ENCODE measurements around the gene CHST14.

CHST14 gene

DNA sequence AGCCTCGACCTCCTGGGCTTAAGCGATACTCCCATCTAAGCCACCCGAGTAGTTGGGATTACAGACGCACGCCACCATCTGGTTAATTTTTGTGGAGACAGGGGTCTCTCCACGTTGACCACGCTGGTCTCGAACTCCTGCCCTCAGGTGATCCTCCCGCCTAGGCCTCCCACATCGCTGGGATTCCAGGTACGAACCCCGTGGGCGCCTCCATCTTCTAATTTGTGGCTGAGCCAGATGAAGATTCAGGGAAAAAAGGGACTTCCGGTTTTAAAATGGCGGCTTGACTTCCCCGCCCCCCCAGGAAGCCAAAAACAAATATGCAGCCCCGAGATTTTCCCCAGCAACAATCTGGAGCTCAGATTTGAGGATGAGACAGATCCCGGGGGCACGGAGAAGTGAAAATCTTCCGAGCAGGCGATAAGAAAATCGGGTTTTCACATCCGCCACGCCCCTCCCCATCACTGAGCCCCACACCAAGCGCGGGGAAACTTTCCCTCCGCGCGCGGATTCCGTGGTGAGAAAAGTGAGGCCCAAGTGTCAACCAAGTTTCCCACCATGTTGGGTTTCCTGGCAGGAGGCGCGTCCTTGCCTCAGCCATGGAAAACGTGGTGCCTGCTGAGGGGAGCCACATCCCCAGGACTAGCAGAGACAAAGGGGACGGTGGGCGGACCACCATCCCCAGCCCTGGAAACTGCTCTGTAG, 15.4 kb downstream of the CHST14 start:
- Histone ChIP-seq H3K36me3 (no peaks in the 10 kb centered on the region), H3K4me1 (ENCODE audit: control insufficient read depth in 1 of 2, insufficient read depth in 1 of 2, low read depth in 1 of 2, low read length in 1 of 2) (no peaks in the 10 kb centered on the region), H3K4me3 (ENCODE audit: low read depth in 1 of 2, low read length in 1 of 2) (no peak overlapping the region), H3K27ac (no peak overlapping the region), H3K27me3 (no peaks in the 10 kb centered on the region), H3K9me3 (no peaks in the 10 kb centered on the region)
- TF ChIP-seq, protein P1, sequence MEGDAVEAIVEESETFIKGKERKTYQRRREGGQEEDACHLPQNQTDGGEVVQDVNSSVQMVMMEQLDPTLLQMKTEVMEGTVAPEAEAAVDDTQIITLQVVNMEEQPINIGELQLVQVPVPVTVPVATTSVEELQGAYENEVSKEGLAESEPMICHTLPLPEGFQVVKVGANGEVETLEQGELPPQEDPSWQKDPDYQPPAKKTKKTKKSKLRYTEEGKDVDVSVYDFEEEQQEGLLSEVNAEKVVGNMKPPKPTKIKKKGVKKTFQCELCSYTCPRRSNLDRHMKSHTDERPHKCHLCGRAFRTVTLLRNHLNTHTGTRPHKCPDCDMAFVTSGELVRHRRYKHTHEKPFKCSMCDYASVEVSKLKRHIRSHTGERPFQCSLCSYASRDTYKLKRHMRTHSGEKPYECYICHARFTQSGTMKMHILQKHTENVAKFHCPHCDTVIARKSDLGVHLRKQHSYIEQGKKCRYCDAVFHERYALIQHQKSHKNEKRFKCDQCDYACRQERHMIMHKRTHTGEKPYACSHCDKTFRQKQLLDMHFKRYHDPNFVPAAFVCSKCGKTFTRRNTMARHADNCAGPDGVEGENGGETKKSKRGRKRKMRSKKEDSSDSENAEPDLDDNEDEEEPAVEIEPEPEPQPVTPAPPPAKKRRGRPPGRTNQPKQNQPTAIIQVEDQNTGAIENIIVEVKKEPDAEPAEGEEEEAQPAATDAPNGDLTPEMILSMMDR (IDR thresholded peaks at IDR 0.05): no peak

DNA sequence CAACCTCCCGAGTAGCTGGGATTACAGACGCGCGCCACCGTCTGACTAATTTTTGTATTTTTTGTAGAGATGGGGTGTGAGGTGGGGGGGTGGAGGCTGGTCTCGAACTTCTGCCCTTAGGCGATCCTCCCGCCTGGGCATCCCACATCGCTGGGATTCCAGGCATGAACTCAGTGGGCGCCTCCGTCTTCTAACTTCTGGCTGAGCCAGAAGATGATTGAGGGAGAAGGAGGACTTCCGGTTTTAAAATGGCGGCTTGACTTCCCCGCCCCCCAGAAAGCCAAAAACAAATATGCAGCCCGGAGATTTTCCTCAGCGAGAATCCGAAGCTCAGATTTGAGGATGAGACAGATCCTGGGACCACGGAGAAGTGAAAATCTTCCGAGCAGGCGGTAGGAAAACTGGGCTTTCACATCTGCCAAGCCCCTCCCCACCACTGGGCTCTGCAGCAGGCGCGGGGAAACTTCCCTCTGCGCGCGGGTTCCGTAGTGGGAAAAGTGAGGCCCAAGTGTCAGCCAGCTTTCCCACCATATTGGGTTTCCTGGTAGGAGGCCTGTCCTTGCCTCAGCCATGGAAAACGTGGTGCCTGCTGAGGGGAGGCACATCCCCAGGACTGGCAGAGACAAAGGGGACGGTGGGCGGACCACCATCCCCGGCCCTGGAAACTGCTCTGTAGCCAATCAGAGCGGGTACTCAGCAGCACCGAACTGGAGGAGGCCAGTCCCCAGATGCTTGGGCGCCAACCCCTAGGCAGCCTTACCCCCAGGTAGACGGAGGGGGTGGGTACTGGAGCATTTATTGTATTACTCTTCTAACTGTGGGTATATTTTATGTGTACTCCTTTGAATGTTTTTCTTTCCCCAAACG, 17.3 kb downstream of the CHST14 start:
- Histone ChIP-seq H3K27me3 (no peaks in the 10 kb centered on the region), H3K4me1 (ENCODE audit: control insufficient read depth in 1 of 2, insufficient read depth in 1 of 2, low read depth in 1 of 2, low read length in 1 of 2) (no peaks in the 10 kb centered on the region), H3K36me3 (no peaks in the 10 kb centered on the region), H3K4me3 (ENCODE audit: low read depth in 1 of 2, low read length in 1 of 2) (no peak overlapping the region), H3K9me3 (no peaks in the 10 kb centered on the region), H3K27ac (no peak overlapping the region)
- TF ChIP-seq, protein P1 (IDR thresholded peaks at IDR 0.05): no peak

DNA sequence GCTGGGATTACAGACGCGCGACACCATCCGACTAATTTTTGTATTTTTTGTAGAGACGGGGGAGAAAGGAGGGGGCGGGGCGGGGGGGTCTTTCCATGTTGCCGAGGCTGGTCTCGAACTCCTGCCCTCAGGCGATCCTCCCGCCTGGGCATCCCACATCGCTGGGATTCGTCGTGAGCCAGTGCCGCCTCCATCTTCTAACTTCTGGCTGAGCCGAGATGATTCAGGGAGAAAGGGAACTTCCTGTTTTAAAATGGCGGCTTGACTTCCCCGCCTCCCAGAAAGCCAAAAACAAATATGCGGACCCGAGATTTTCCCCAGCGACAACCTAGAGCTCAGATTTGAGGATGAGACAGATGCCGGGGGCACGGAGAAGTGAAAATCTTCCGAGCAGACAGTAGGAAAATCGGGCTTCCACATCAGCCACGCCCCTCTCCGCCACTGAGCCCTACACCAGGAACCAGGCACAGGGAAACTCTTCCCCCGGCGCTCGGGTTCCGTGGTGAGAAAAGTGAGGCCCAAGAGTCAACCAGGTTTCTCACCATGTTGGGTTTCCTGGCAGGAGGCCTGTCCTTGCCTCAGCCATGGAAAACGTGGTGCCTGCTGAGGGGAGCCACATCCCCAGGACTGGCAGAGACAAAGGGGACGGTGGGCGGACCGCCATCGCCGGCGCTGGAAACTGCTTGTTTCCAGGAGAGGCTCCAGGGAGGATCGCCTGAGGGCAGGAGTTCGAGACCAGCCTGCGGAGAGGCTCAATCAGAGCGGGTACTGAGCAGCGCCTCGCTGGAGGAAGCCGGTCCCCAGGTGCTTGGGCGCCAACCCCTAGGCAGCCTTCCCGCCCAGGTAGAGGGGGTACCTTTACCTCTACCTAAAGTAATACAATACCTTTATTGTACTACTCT, 18.7 kb downstream of the CHST14 start:
- no peak overlapping the region for H3K27ac ChIP-seq
- peaks cover 10% of the 10 kb centered on the region for H3K27me3 ChIP-seq
- TF ChIP-seq, protein P1 (IDR thresholded peaks at IDR 0.05): no peak
- H3K36me3 ChIP-seq: no peaks in the 10 kb centered on the region
- H3K4me3 ChIP-seq (ENCODE audit: low read depth in 1 of 2, low read length in 1 of 2): no peak overlapping the region
- H3K4me1 ChIP-seq (ENCODE audit: control insufficient read depth in 1 of 2, insufficient read depth in 1 of 2, low read depth in 1 of 2, low read length in 1 of 2): no peaks in the 10 kb centered on the region
- no peaks in the 10 kb centered on the region for H3K9me3 ChIP-seq

DNA sequence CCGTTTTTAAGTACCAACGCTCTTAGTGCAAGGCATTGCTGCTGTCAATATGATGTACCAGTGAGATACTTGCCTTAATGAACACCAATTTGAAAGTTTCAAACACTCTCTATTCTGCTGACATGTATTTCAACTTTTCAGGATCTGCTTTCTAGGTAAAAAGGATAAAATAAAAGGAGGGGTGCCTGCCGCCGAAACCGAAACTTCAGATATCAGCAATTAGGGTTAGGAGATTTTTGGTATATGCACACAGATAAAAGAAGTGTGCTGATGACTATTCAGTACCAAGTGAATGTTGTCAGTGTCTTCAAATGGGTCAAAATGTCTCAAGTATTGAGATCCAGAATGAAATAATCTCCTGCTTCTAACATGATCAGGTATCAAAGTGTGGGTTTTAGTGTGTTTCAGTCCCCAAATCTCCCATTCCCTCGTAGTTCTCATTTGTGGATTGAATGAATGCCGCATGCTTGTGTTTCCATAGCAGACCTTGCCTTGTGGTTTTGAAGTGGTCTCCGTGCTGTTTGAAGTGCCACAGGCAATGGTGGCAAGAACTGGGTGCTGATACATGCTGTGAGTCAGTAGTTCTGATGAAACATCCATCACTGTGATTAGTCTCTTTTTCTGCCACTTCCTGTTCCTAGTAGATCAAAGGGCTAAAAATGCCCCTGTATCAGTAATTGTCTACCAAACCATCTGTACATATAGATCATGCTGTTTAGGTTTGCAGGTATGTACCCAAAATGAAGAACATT, 22.5 kb downstream of the CHST14 start:
- H3K4me3 ChIP-seq (ENCODE audit: low read depth in 1 of 2, low read length in 1 of 2): no peak overlapping the region
- no peaks in the 10 kb centered on the region for H3K36me3 ChIP-seq
- TF ChIP-seq, protein P1 (IDR thresholded peaks at IDR 0.05): no peak
- no peak overlapping the region for H3K27ac ChIP-seq
- H3K27me3 ChIP-seq: peaks cover 17% of the 10 kb centered on the region
- no peaks in the 10 kb centered on the region for H3K9me3 ChIP-seq
- no peaks in the 10 kb centered on the region for H3K4me1 ChIP-seq (ENCODE audit: control insufficient read depth in 1 of 2, insufficient read depth in 1 of 2, low read depth in 1 of 2, low read length in 1 of 2)

DNA sequence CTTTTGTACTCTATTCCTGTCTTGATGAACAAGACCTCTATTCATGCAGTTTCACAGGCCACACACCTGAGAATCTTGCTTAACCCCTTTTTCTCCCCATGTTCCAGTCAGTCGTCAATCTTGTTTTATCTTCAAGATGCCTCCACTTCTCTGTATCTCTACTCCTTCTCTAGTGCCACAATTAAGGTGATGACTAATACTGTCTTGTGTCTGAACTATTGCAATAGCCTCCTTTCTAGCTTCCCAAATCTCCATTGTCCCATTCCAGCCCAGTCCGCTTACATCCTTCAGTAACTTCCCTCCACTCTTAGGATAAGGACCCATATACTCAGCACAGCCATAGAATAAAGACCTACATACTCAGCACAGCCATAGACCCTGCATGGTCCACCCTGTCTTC, 24.7 kb downstream of the CHST14 start:
- TF ChIP-seq, protein P1 (IDR thresholded peaks at IDR 0.05): no peak

More for the DNA sequence above, 24.7 kb downstream of the CHST14 start:
- H3K4me3 ChIP-seq (ENCODE audit: low read depth in 1 of 2, low read length in 1 of 2): no peak overlapping the region
- no peak overlapping the region for H3K27ac ChIP-seq
- H3K36me3 ChIP-seq: no peaks in the 10 kb centered on the region
- peaks cover 26% of the 10 kb centered on the region for H3K27me3 ChIP-seq
- H3K9me3 ChIP-seq: no peaks in the 10 kb centered on the region
- no peaks in the 10 kb centered on the region for H3K4me1 ChIP-seq (ENCODE audit: control insufficient read depth in 1 of 2, insufficient read depth in 1 of 2, low read depth in 1 of 2, low read length in 1 of 2)

Measured in neutrophil (primary cell).